ENCODE results near the gene SACM1L.

GRCh38 chr3:45749880-45750279 is 60.7 kb downstream of the SACM1L start:
- TF ChIP-seq, protein P1, sequence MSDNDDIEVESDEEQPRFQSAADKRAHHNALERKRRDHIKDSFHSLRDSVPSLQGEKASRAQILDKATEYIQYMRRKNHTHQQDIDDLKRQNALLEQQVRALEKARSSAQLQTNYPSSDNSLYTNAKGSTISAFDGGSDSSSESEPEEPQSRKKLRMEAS (IDR thresholded peaks at IDR 0.05; ENCODE audit: low read depth, low read length): no peak
- TF ChIP-seq POLR2A (IDR thresholded peaks at IDR 0.05; ENCODE audit: extremely low read depth, insufficient read length) (no peak), MYC (IDR thresholded peaks at IDR 0.05; ENCODE audit: low read depth, low read length) (no peak)
- TF ChIP-seq, protein P2, sequence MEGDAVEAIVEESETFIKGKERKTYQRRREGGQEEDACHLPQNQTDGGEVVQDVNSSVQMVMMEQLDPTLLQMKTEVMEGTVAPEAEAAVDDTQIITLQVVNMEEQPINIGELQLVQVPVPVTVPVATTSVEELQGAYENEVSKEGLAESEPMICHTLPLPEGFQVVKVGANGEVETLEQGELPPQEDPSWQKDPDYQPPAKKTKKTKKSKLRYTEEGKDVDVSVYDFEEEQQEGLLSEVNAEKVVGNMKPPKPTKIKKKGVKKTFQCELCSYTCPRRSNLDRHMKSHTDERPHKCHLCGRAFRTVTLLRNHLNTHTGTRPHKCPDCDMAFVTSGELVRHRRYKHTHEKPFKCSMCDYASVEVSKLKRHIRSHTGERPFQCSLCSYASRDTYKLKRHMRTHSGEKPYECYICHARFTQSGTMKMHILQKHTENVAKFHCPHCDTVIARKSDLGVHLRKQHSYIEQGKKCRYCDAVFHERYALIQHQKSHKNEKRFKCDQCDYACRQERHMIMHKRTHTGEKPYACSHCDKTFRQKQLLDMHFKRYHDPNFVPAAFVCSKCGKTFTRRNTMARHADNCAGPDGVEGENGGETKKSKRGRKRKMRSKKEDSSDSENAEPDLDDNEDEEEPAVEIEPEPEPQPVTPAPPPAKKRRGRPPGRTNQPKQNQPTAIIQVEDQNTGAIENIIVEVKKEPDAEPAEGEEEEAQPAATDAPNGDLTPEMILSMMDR (IDR thresholded peaks at IDR 0.05; ENCODE audit: low read depth, low read length): no peak

Data from NB4 (cell line).